ENCODE data around the gene NUP214.
A peak's percentile ranks its signal among the peaks of the same experiment; 100 is the strongest.

Gene NUP214

DNA sequence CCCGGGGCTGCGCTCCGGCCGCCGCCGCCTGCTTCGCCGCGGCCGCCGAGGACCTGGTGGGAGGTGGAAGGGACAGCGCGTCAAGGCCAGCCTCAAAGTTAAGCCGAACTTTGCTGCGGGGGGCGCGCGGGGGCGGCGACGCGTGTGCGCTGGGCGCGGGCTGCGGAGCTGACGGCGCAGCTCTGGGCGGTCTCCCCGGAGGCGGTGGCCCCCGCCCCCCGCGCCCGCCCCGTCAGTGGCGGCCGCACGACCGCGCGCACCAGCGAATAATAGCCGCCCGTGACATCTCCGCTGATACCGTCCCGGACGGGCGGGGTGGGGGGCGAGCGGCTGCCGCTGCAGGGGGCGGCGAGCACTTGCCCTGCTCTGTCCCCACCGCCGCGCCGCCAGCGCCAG, 151.5 kb downstream of the NUP214 start:
- DNase-seq (ENCODE audit: low read depth in 2 of 2), result no peak

DNA sequence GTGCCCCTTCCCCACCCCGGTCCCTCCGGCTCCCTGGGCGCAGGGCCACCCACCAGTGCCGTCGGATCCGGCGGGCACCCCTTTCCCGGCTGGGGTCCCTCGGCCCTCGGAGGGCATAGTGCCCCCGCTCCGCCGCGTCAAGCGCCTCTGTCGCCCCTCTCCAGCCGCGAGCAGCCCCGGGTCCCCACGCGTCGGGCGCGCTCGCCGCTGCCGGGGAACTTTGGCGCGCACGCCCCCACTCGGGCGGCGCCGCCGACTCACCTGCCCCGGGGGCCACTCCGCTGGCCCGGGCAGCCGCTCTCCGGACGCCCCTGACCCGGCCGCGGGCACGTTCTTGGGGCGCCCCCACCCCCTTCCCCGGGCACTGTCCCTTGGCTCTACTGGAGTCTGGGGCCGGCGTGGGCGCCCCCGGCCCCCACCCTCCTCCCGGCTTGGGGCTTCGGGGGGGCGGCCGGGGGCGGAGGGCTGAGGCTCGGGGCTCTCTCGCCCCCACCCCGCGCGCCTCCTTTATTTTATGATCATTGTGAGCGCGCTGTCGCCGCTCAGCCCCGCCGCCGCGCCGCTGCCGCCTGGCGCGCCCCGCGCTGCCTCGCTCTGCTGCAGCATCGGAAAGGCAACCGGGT, 152.0 kb downstream of the NUP214 start:
- DNase-seq (ENCODE audit: low read depth in 2 of 2), result no peak

DNA sequence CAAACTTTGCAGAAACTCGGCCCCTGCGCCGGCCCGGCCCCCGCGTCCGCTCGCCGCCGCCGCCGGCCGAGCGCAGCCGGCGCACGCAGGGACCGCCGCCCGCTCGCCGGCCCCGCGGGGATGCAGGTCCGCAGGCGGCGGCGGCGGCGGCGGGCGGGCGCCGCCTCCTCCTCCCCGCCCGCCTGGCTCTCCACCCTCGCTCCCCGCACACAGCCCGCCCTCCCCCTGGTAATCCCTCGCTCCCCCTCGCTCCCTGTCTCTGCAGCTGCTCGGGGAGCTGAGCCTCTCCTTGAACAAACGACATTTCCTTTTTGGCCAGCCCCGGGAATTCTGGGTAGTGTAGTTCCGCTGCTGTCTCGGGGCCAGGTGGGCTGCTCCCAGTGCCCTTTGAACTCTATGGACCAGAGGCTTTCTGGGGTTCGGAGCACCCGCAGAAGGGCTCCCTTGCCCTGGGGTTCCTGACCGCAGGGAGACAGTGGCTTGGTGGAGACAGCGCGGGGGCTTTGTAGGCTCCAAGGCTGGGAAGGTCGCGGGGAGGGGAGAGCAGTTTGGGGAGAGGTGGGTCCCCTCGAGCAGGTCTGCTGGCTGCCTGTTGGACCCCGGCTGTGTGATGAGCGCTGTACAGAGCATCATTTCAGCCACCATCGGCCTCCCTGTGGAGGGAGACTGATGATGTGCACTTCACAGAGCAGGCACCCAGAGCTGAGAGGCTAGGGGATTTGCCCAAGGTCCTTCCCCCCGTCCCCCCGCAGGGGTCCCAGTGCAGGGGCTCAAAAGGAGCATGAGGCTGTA, 152.7 kb downstream of the NUP214 start:
- DNase-seq (ENCODE audit: low read depth in 2 of 2), result peak; percentile 47 to 49

DNA sequence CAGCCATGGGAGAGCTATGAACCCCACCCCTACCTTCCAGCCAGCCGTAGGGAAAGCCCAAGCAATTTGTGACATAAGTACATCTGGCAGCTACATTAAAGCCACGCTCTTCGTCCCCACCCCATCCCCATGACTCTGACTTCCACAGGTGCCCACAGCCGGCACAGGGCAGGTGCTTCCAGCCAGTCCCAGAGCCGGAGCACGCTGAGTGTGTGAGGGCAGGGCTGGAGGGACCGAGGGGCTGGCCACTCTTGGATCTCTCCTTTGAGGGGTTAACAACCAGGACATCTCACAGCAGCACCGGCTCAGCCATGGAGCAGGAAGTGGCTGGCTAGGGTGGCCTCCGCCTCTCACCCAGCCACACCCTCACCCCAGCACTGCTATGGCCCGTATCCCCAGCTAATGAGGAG, 153.3 kb downstream of the NUP214 start:
- no peak for DNase-seq (ENCODE audit: low read depth in 2 of 2)

DNA sequence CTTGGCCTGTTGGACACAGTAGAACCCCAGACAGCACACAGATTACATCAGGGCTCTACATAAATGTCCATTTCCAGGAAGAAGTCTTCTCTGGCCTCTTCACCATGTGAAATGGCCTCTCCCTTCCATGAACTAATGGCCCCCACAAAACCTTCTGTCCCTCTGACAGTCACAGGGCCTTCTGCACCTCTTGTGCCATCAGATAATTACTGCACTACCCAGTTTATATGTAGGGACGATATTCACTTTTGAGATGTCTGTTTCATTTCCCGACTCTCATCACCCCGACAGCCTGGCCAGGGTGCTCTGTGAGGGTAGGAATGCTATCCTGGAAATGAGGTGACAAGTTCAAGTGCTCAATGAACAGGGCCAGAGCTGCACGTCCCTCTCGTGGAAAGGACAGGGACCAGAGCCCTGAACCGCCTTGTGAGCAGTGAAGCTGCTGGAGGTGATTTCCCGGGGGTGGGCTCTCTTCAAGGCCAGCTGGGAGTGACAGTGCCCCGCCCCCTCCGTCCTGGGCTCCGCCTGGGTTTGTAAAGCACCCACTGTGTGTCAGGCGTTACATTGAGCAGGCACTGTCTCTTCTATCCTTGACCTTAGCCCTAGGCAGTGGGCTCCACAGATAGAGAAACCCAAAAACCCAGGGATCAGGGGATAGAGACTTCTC, 153.9 kb downstream of the NUP214 start:
- no peak for DNase-seq (ENCODE audit: low read depth in 2 of 2)

DNA sequence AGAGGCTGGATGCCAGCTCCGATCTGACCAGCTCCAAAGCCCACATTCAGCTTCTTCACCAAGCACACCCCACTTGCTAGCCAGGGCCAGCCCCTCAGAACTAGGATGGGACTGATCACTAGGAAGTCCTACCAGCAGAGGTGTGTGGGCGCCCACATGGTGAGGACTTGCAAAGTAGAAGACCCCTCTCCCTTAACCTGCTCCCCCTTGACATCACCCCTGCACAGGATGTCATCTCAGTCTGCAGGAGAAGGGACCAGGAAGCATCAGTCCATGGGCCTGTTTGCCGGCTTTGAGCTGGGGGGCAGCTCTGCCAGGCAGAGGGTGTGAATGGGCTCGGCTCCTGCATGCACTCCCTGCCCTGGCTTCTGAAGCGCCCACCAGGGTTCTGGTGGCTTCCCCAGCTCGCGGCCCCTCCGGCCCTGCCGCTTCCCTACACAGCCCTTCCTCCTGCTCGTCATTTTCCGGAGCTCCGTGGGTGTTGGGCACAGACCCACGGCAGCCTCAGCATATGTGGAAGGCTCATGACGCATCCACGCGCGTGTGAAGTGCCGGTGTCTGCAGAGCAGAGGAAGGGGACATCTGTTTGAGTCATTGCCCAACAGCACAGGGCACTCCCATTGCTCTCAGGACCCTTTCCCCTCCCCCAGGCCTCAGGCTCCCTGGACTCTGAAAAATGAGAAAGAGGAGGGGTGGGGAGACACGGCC, 154.6 kb downstream of the NUP214 start:
- no peak for DNase-seq (ENCODE audit: low read depth in 2 of 2)

DNA sequence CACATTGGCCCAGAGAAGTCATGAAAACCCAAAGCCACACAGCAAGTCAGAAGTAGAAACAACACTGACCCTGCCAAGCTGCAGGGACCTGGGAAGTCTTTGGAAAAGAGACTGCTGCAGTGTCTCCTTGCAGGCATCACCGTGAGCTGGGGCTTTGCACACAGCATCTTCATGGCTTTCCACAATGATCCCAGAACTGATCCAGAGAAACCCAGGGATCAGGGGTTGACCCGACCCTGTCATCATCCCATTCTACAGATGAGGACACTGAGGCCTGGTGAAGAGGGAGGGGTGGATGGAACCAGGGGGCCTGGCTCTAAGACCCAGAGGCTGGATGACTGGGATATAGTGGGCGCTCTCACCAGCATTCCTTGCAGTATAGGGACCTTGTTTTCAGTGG, 155.3 kb downstream of the NUP214 start:
- DNase-seq (ENCODE audit: low read depth in 2 of 2), result no peak

DNA sequence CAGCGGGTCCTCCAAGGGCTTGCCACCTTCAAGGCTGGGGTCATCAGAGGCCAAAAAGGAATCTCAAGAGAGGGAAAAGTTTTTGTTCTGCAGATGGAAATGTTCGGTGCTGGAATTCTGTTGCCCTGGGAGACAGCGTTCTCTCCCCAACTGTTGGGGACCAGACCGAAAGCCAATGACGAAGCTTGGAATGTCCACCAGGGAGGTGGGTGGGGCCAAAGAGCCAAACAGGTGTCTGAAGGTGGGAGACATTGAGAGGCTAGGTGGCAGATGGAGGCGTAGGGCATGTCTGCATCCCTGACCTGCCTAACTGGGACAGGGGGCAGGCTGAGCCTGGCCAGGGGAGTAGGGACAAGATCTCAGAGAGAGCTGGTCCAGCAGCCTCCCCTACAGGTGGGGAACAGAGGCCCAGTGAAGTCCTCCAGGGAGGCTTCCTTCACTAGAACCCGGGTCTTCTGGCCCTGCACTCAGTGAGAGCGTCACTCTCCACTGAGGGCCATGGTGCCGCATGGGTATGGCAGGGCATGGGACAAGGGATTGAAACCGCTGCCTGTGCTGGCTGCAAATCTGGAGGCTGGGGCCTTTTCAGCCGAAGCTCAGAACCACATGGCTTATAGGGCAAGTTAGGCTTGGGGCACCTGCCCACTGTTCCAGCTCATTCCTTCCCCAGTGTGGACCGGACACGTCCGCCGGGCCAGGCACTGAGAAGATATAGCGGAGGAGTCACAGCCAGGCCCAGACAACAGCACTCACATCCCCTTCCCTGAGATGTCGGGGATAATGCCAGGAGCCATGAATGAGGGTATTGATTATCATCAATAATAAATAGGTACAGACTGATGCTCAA, 156.0 kb downstream of the NUP214 start:
- DNase-seq (ENCODE audit: low read depth in 2 of 2), result no peak

DNA sequence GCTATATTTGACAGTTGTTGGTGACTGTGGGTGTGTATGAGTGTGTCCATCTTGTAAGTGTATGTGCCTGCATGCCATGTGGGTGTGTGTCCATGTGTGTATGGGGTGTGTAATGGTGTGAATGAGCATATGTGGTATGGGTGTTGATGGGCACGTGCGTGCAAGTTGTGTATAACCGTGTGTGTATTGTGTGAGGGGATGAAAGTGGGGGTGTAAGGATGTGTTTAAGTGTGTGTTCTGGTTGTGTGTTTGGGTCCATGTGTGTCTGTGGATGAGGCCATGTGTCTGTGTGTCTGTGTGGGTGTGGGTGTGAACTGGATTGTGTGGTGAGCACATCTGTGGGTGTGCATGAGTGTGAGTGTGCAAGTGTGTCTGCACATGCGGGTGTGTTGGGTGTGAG, 156.8 kb downstream of the NUP214 start:
- DNase-seq (ENCODE audit: low read depth in 2 of 2), result no peak

DNA sequence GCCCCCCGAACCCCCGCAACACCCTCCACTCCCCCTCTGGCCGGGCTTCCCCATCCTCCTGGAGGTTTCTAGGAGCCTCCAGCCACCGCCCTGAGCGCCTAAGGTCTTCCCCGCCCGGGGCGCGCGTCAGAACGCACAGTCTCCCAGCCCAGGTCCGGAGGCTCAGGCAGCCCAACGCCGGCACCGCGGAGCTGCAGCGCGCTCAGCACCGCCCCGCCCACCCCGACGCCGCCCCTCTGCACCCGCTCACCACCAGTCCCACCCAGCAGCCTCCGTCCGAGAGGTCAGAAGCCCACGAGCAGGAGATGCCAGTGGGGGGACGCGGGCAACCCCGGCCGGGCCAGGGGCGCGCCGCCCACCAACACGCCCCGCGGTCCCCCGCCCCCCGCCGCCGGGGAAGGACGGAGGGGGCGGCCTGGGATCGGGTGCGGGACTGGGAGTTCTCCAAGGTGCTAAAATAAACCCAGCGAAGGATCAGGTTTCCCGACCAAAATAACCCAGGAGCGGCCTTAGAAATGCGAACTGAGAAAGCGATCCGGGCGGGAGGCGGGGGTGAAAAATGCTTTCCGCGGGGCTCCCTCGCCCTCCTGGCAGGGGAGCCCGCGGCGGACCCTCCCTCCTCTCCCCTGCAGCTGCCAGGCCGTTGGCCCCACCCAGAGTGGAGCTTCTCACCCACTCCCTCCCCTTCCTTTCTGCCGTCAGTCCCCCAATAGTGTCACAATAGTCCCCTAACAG, 157.5 kb downstream of the NUP214 start:
- no peak for DNase-seq (ENCODE audit: low read depth in 2 of 2)
